Memory B cell (primary cell): ENCODE results near the gene NUP188.
"Not testable (repeated sequence)": the region's sequence is repeated elsewhere in the genome, so short reads cannot be mapped to it uniquely, and the experiment has no call there.

Experiments used
- ATAC-seq: fragments of 150-1000 bp; cut with Tn5 transposase; 2 replicates; pipeline ENCODE4 v1.10.0; 2021; ENCODE audit warnings: low read depth, mild to moderate bottlenecking, moderate library complexity
- DNase-seq, 2 donors: peaks; one replicate each; pipeline ENCODE4 v3.0.0; 2022; ENCODE audit warnings: low spot score in 2 of 2
- H3K27ac Mint-ChIP-seq: one replicate; pipeline ENCODE4 v1.8.0; 2022; ENCODE audit warnings: mild to moderate bottlenecking, moderate library complexity, mixed read lengths
- H3K27me3 Mint-ChIP-seq: one replicate; pipeline ENCODE4 v1.8.0; 2022; ENCODE audit warnings: mixed read lengths
- H3K36me3 Mint-ChIP-seq: one replicate; pipeline ENCODE4 v1.8.0; 2022; ENCODE audit warnings: mild to moderate bottlenecking, mixed read lengths
- H3K4me1 Mint-ChIP-seq: one replicate; pipeline ENCODE4 v1.8.0; 2022; ENCODE audit warnings: mixed read lengths
- H3K4me3 Mint-ChIP-seq: one replicate; pipeline ENCODE4 v1.8.0; 2022; ENCODE audit warnings: mild to moderate bottlenecking, moderate library complexity, mixed read lengths
- H3K9me3 Mint-ChIP-seq: one replicate; pipeline ENCODE4 v1.8.0; 2022; ENCODE audit warnings: mixed read lengths

The NUP188 gene

GRCh38 chr9:128946571-128947276 lies 775 bp upstream of the NUP188 start:
- Mint-ChIP-seq H3K4me1 (peaks cover 15% of the 10 kb centered on the region), H3K36me3 (peaks cover 2% of the 10 kb centered on the region), H3K4me3 (peak overlapping the region; percentile 95), H3K9me3 (no peaks in the 10 kb centered on the region), H3K27me3 (no peaks in the 10 kb centered on the region), H3K27ac (peak overlapping the region; percentile 95)
- DNase-seq (no peak), ATAC-seq (peak; percentile 2)

- no peak for ATAC-seq
- H3K4me3 Mint-ChIP-seq = peak overlapping the region; percentile 95
- no peaks in the 10 kb centered on the region for H3K27me3 Mint-ChIP-seq
- H3K4me1 Mint-ChIP-seq = peaks cover 15% of the 10 kb centered on the region
- H3K9me3 Mint-ChIP-seq = no peaks in the 10 kb centered on the region
- peaks cover 2% of the 10 kb centered on the region for H3K36me3 Mint-ChIP-seq
- no peak for DNase-seq
- peak overlapping the region; percentile 95 for H3K27ac Mint-ChIP-seq
Observed at GRCh38 chr9:128947277-128947526, 297 bp upstream of the NUP188 start.

GRCh38 chr9:128961403-128961802 lies 13.9 kb downstream of the NUP188 start:
- H3K4me3 Mint-ChIP-seq, H3K9me3 Mint-ChIP-seq, DNase-seq, ATAC-seq, H3K27me3 Mint-ChIP-seq, H3K27ac Mint-ChIP-seq, H3K4me1 Mint-ChIP-seq: not testable (repeated sequence)
- H3K36me3 Mint-ChIP-seq = peaks cover 23% of the 10 kb centered on the region

GRCh38 chr9:128969491-128969890 lies 22.0 kb downstream of the NUP188 start:
- Mint-ChIP-seq H3K36me3 (peaks cover 42% of the 10 kb centered on the region), H3K4me3 (no peak overlapping the region)

GRCh38 chr9:128972956-128973355 lies 25.5 kb downstream of the NUP188 start:
- H3K36me3 Mint-ChIP-seq = peaks cover 42% of the 10 kb centered on the region
- no peaks in the 10 kb centered on the region for H3K4me1 Mint-ChIP-seq
- DNase-seq (no peak), ATAC-seq (no peak)
- no peak overlapping the region for H3K27ac Mint-ChIP-seq
- H3K4me3 Mint-ChIP-seq = no peak overlapping the region
- H3K27me3 Mint-ChIP-seq = no peaks in the 10 kb centered on the region
- no peaks in the 10 kb centered on the region for H3K9me3 Mint-ChIP-seq

More at GRCh38 chr9:128969491-128969890, 22.0 kb downstream of the NUP188 start:
- no peak for ATAC-seq
- DNase-seq = no peak
- no peaks in the 10 kb centered on the region for H3K27me3 Mint-ChIP-seq
- no peaks in the 10 kb centered on the region for H3K4me1 Mint-ChIP-seq
- no peaks in the 10 kb centered on the region for H3K9me3 Mint-ChIP-seq
- H3K27ac Mint-ChIP-seq = no peak overlapping the region

- ATAC-seq (no peak), DNase-seq (no peak)
- H3K4me3 Mint-ChIP-seq = no peak overlapping the region
- no peaks in the 10 kb centered on the region for H3K4me1 Mint-ChIP-seq
- no peaks in the 10 kb centered on the region for H3K27me3 Mint-ChIP-seq
- H3K27ac Mint-ChIP-seq = no peak overlapping the region
- no peaks in the 10 kb centered on the region for H3K9me3 Mint-ChIP-seq
- peaks cover 32% of the 10 kb centered on the region for H3K36me3 Mint-ChIP-seq
Observed at GRCh38 chr9:128979111-128979510, 31.6 kb downstream of the NUP188 start.

- DNase-seq (no peak), ATAC-seq (no peak)
- Mint-ChIP-seq H3K36me3 (peaks cover 51% of the 10 kb centered on the region), H3K27ac (no peak overlapping the region), H3K4me1 (no peaks in the 10 kb centered on the region), H3K27me3 (no peaks in the 10 kb centered on the region), H3K4me3 (no peak overlapping the region), H3K9me3 (no peaks in the 10 kb centered on the region)
Observed at GRCh38 chr9:128983536-128983935, 36.0 kb downstream of the NUP188 start.

GRCh38 chr9:128986671-128987070 lies 39.2 kb downstream of the NUP188 start:
- DNase-seq (no peak), ATAC-seq (no peak)
- Mint-ChIP-seq H3K36me3 (peaks cover 44% of the 10 kb centered on the region), H3K4me1 (no peaks in the 10 kb centered on the region), H3K27me3 (no peaks in the 10 kb centered on the region), H3K27ac (no peak overlapping the region), H3K4me3 (no peak overlapping the region), H3K9me3 (no peaks in the 10 kb centered on the region)

GRCh38 chr9:128987805-128988204 lies 40.3 kb downstream of the NUP188 start:
- Mint-ChIP-seq H3K27me3 (no peaks in the 10 kb centered on the region), H3K4me3 (no peak overlapping the region), H3K36me3 (peaks cover 43% of the 10 kb centered on the region), H3K27ac (no peak overlapping the region), H3K4me1 (no peaks in the 10 kb centered on the region), H3K9me3 (no peaks in the 10 kb centered on the region)
- ATAC-seq = no peak
- no peak for DNase-seq

- H3K4me3 Mint-ChIP-seq = no peak overlapping the region
- DNase-seq = no peak
- no peak for ATAC-seq
- no peaks in the 10 kb centered on the region for H3K9me3 Mint-ChIP-seq
- peaks cover 45% of the 10 kb centered on the region for H3K36me3 Mint-ChIP-seq
- no peak overlapping the region for H3K27ac Mint-ChIP-seq
- no peaks in the 10 kb centered on the region for H3K27me3 Mint-ChIP-seq
- no peaks in the 10 kb centered on the region for H3K4me1 Mint-ChIP-seq
Observed at GRCh38 chr9:128992995-128993394, 45.5 kb downstream of the NUP188 start.

- H3K4me1 Mint-ChIP-seq = no peaks in the 10 kb centered on the region
- H3K9me3 Mint-ChIP-seq = no peaks in the 10 kb centered on the region
- no peaks in the 10 kb centered on the region for H3K27me3 Mint-ChIP-seq
Observed at GRCh38 chr9:128995791-128996190, 48.3 kb downstream of the NUP188 start.

GRCh38 chr9:128998462-128998861 lies 51.0 kb downstream of the NUP188 start:
- Mint-ChIP-seq H3K27me3 (no peaks in the 10 kb centered on the region), H3K4me3 (no peak overlapping the region), H3K9me3 (no peaks in the 10 kb centered on the region), H3K36me3 (peaks cover 46% of the 10 kb centered on the region), H3K4me1 (no peaks in the 10 kb centered on the region), H3K27ac (no peak overlapping the region)
- no peak for DNase-seq
- ATAC-seq = no peak

More at GRCh38 chr9:128995791-128996190, 48.3 kb downstream of the NUP188 start:
- no peak overlapping the region for H3K4me3 Mint-ChIP-seq
- ATAC-seq = no peak
- H3K36me3 Mint-ChIP-seq = peaks cover 48% of the 10 kb centered on the region
- DNase-seq = no peak
- no peak overlapping the region for H3K27ac Mint-ChIP-seq

GRCh38 chr9:128999581-129000206 lies 52.2 kb downstream of the NUP188 start:
- peak overlapping the region; percentile 53 for H3K27ac Mint-ChIP-seq
- ATAC-seq = no peak

GRCh38 chr9:129001504-129002325 lies 54.2 kb downstream of the NUP188 start:
- Mint-ChIP-seq H3K36me3 (peaks cover 34% of the 10 kb centered on the region), H3K27ac (peak overlapping the region; percentile 65), H3K4me1 (peaks cover 3% of the 10 kb centered on the region), H3K27me3 (no peaks in the 10 kb centered on the region), H3K4me3 (no peak overlapping the region), H3K9me3 (no peaks in the 10 kb centered on the region)
- ATAC-seq (no peak), DNase-seq (no peak)

More at GRCh38 chr9:128999581-129000206, 52.2 kb downstream of the NUP188 start:
- no peak overlapping the region for H3K4me3 Mint-ChIP-seq
- DNase-seq = no peak
- H3K36me3 Mint-ChIP-seq = peaks cover 37% of the 10 kb centered on the region
- no peaks in the 10 kb centered on the region for H3K27me3 Mint-ChIP-seq
- no peaks in the 10 kb centered on the region for H3K4me1 Mint-ChIP-seq
- H3K9me3 Mint-ChIP-seq = no peaks in the 10 kb centered on the region
